Uterus (tissue), 4 donors: ENCODE results near the gene ZNRF2. TPM values are rescaled to one million over a fixed set of nuclear protein-coding genes. Genes with fewer than 3 reads are reported as not detected.
"Not testable (repeated sequence)": the region's sequence is repeated elsewhere in the genome, so short reads cannot be mapped to it uniquely, and the experiment has no call there.

Source experiments
- DNase-seq, 2 donors: peaks; one replicate each; pipeline ENCODE4 v3.0.0-alpha.2; 2019 to 2020
- H3K27ac ChIP-seq, 2 donors: fragments of 200-600 bp; sonication (generic); 1 replicate in 1 of 2; 2 replicates in 1 of 2; pipeline ENCODE4 v1.5.1; 2016 to 2018
- H3K27me3 ChIP-seq, 2 donors: fragments of 200-600 bp; sonication (generic); one replicate each; pipeline ENCODE4 v1.5.1; 2018 to 2019; ENCODE audit warnings: control low read depth in 1 of 2
- H3K36me3 ChIP-seq, 2 donors: fragments of 200-600 bp; sonication (generic); one replicate each; pipeline ENCODE4 v1.5.1; 2019; ENCODE audit warnings: control low read depth in 1 of 2
- H3K4me1 ChIP-seq, 2 donors: fragments of 200-600 bp; sonication (generic); one replicate each; pipeline ENCODE4 v1.5.1; 2018 to 2019; ENCODE audit warnings: control low read depth in 1 of 2
- H3K4me3 ChIP-seq, 2 donors: fragments of 200-600 bp; sonication (generic); 1 replicate in 1 of 2; 2 replicates in 1 of 2; pipeline ENCODE4 v1.5.1; 2018 to 2019; ENCODE audit warnings: mild to moderate bottlenecking in 1 of 2
- H3K9me3 ChIP-seq, 2 donors: fragments of 200-600 bp; sonication (generic); one replicate each; pipeline ENCODE4 v1.5.1; 2019; ENCODE audit warnings: control low read depth in 1 of 2
- POLR2A ChIP-seq, 2 donors: fragments of 450-650 bp; IDR thresholded peaks; one replicate each; pipeline ENCODE4 v1.6.1; 2016; ENCODE audit warnings: antibody characterized with exemption in 2 of 2, mild to moderate bottlenecking in 1 of 2, moderate library complexity in 1 of 2
- intact Hi-C: fragments of 100-400 bp; cut with DNase I; formaldehyde crosslinking; loops from one replicate; pipeline ENCODE4 v1.15.1; 2023; ENCODE audit warnings: low total_unique reads
- total RNA-seq, 4 donors: library from RNA; depleted of rRNA in 3 of 4; stranded (reverse); fragments of >200 nt in 3 of 4; gene quantifications; one replicate each; pipeline versions ENCODE4 v1.1.0 to v1.2.4, GENCODE V29; 2014 to 2023
- TF ChIP-seq, protein P1 (sequence below), 4 experiments: fragments of 200-600 bp in 2 of 4; fragments of 450-650 bp in 2 of 4; sonication (generic) in 2 of 4; IDR thresholded peaks; one replicate each; pipeline ENCODE4 v1.5.1; 2016 to 2019; ENCODE audit warnings: antibody characterized with exemption in 4 of 4, mild to moderate bottlenecking in 2 of 4, moderate library complexity in 1 of 4
- donor health status: DM: yes; HTN: yes; CAD: no.

ZNRF2 gene
- total RNA-seq, 4 donors from 2014 or later, result 22.0 to 40.6 (median 27.3) TPM

DNA sequence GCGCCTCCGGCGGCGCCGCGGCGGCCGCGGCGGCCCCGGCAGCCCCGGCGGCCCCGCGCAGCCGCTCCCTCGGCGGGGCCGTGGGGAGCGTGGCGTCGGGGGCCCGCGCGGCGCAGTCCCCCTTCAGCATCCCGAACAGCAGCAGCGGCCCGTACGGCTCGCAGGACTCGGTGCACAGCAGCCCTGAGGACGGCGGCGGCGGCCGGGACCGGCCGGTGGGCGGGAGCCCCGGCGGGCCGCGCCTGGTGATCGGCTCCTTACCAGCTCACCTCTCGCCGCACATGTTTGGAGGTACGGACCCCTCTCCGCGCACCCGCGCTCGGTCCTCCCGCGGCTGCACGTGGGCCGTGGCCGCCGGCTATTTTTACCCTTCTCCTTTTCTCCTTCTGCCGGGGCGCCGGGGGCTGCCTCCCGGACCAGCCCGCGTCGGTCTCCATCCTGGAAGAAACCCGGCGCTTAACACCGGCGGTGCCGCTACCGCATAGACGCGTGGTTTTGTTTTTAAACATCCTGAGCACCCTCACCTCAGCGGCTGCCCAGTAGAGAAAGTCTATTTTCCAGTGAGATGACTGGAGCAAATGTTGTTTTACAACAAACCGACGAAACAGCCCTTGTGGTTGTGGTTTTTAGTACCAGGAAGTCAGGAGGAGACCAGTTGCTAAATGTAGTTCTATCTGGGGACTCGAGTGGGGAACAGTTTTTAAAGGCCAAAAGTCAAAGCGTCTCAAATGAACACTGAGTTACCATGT lies 1.3 kb downstream of the ZNRF2 start:
- peak overlapping the region; percentile 91 to 97 for H3K4me3 ChIP-seq
- no peaks in the 10 kb centered on the region for H3K27me3 ChIP-seq
- DNase-seq, result peak; percentile 25 to 29
- H3K9me3 ChIP-seq, result no peaks in the 10 kb centered on the region
- peak overlapping the region; percentile 98 to 99 for H3K27ac ChIP-seq
- intact Hi-C loops, result no loop called here
- H3K36me3 ChIP-seq, result no peaks in the 10 kb centered on the region
- peaks cover 0 to 4% of the 10 kb centered on the region in 2 donors for H3K4me1 ChIP-seq
- TF ChIP-seq, protein P1, sequence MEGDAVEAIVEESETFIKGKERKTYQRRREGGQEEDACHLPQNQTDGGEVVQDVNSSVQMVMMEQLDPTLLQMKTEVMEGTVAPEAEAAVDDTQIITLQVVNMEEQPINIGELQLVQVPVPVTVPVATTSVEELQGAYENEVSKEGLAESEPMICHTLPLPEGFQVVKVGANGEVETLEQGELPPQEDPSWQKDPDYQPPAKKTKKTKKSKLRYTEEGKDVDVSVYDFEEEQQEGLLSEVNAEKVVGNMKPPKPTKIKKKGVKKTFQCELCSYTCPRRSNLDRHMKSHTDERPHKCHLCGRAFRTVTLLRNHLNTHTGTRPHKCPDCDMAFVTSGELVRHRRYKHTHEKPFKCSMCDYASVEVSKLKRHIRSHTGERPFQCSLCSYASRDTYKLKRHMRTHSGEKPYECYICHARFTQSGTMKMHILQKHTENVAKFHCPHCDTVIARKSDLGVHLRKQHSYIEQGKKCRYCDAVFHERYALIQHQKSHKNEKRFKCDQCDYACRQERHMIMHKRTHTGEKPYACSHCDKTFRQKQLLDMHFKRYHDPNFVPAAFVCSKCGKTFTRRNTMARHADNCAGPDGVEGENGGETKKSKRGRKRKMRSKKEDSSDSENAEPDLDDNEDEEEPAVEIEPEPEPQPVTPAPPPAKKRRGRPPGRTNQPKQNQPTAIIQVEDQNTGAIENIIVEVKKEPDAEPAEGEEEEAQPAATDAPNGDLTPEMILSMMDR (IDR thresholded peaks at IDR 0.05), result no peak
- TF ChIP-seq POLR2A (IDR thresholded peaks at IDR 0.05), result no peak

DNA sequence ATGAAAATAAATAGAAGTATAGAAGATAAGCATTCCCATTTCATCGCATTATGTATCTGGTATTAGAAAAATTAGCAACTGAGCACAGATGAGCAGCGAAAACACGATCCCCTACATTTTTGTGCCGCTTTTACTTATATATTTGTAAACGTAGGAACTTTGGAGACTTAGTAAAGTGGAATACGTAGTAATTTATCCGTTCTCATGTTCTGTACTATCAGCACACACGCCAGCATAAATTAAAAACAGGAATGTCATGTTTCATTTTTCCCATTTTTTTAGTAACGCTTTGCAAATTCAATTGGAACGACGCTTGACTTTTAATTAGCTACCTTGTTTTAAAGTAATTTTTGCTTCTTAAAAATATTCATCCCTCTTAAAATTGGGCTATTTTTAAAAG lies 2.4 kb downstream of the ZNRF2 start:
- no peaks in the 10 kb centered on the region for H3K9me3 ChIP-seq
- DNase-seq, result no peak
- intact Hi-C loops, result no loop called here
- TF ChIP-seq, protein P1 (IDR thresholded peaks at IDR 0.05), result no peak
- no peak for TF ChIP-seq POLR2A (IDR thresholded peaks at IDR 0.05)
- peaks cover 0 to 4% of the 10 kb centered on the region in 2 donors for H3K4me1 ChIP-seq
- H3K36me3 ChIP-seq, result no peaks in the 10 kb centered on the region
- H3K27me3 ChIP-seq, result no peaks in the 10 kb centered on the region
- peak overlapping the region; percentile 98 to 99 for H3K27ac ChIP-seq
- peak overlapping the region; percentile 91 to 97 for H3K4me3 ChIP-seq

DNA sequence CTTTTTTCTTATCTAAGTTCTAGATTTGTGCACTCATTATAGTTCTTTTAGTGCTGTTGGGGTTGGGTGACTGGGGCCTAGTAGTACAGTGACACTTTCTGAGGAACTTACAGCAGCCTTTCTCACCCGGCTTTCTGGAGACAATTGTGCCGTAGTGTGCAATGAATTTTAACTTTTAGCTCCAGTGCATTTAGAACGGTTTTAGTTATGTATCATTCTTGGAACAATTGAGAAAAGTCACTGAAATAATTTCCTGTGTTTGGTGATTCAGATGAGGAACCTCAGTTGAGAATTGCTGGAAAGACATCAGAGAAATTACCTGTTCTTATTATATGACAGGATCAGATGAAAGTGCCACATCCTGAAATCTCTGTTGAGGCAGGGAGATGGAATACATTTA lies 3.2 kb downstream of the ZNRF2 start:
- DNase-seq, H3K36me3 ChIP-seq, H3K27me3 ChIP-seq, H3K4me3 ChIP-seq, H3K4me1 ChIP-seq, intact Hi-C loops, H3K9me3 ChIP-seq: not testable (repeated sequence)
- H3K27ac ChIP-seq, result peak overlapping the region in 1 of 2 donors; percentile 21

DNA sequence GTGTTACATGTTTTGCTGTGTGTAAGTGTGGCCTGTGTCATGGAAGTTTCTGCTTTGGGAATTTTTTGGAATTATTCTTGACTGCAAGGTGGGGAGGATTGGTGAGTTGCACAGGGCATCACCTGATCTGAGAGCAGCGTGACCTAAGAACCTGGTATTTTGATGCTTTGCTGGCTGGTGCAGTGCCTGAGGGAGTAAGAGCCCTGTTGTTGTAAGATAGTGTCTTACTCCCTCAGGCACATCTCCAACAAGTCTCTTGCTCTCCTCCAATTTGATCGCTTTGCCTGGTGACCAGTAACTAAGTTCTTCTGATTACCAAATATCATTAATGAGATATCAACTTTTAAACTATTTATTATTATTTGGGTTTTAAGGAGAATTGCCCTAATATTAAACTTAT lies 5.2 kb downstream of the ZNRF2 start:
- H3K4me3 ChIP-seq, H3K9me3 ChIP-seq, DNase-seq, H3K27me3 ChIP-seq, H3K4me1 ChIP-seq, intact Hi-C loops, H3K27ac ChIP-seq, H3K36me3 ChIP-seq: not testable (repeated sequence)

DNA sequence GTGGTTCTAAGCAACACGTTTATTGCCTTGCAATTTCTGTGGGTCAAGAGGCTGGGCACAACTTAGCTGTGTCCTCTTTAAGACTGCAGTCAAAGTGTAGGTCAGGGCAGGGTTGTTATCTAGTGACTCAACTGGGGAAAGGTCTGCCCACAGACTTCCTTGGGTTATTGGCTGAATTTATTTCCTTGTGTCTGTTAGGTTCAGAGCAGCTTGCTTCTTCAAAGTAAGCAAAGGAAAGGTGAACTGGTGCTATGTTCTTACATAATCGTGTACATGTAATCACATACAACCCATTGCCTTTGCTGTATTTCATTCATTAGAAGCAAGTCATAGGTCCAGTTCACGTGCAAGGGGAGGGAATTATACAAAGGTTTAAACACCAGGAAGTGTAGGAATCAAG lies 5.9 kb downstream of the ZNRF2 start:
- DNase-seq, H3K4me1 ChIP-seq, H3K27me3 ChIP-seq, H3K4me3 ChIP-seq, H3K36me3 ChIP-seq, H3K9me3 ChIP-seq, H3K27ac ChIP-seq, intact Hi-C loops: not testable (repeated sequence)

DNA sequence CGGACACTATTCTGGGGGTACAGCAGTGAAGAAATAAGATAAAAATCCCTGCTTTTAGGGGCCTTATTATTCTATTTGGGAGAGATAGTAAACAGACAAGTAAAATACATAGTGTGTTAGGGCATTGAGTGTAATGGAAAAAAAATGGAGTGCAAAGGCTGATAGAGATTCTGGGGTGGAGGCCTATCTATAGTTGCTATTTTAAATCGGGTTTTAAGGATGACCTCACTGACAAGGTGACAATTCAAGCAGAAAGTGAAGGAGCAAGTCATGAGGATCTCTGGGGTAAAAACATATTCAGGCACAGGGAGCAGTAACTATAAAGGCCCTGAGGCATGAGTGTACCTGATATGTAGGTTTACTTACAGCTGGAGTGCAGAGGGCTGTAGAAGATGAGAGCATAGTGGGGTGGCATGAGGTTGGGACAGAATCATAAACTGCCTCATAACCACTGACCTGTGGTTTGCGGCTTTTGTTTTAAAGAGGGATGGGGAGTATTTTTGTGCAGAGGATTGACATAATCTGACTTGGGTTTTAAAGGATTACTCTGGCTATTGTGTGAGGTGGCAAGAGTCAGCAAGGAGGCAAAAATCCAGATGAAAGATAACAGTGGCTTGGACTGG lies 8.1 kb downstream of the ZNRF2 start:
- H3K27me3 ChIP-seq, H3K9me3 ChIP-seq, H3K27ac ChIP-seq, intact Hi-C loops, DNase-seq, H3K4me3 ChIP-seq, H3K36me3 ChIP-seq: not testable (repeated sequence)
- peaks cover 0 to 11% of the 10 kb centered on the region in 2 donors for H3K4me1 ChIP-seq

DNA sequence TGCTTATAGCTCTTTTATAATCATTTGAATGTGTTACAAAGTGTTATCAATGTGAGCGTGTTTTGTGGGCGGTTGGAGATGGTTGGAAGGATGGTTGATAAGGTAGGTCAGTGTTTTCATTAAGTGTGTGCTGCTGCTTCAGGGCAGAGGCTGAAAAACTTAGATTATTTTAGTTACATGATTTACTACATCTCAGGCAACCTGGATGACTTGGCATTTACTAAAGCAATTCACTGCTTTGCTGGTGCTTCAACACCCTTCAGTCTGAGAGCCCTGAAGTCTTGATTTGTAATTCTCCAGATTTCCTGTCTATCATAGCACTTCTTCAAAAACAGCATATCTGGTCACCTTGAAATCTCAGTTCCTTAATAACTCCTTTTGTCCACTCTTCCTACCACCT lies 11.9 kb downstream of the ZNRF2 start:
- intact Hi-C loops, H3K4me3 ChIP-seq, H3K36me3 ChIP-seq, H3K4me1 ChIP-seq, DNase-seq, H3K9me3 ChIP-seq, H3K27me3 ChIP-seq: not testable (repeated sequence)
- peak overlapping the region in 1 of 2 donors; percentile 54 for H3K27ac ChIP-seq

DNA sequence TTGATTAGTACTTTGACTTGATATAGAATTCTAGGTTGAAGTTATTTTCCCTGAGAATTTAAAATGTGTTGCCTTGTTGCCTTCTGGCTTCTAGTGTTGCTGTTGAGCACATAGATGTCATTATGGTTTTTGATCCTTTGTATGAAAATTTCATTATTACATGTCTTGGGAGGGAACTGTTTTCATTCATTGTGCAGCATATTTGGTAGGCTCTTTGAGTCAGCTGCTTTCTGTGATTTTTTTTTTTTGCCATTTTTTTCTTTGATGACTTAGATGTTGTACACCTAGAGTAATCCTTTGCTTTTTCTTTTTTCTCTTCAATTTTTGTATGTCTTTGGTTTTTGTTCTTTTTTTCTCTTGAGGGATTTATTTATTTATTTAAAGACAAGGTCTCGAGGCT lies 13.1 kb downstream of the ZNRF2 start:
- H3K4me3 ChIP-seq, H3K36me3 ChIP-seq, H3K4me1 ChIP-seq, H3K9me3 ChIP-seq, DNase-seq, H3K27me3 ChIP-seq, intact Hi-C loops: not testable (repeated sequence)
- peak overlapping the region in 1 of 2 donors; percentile 68 for H3K27ac ChIP-seq

DNA sequence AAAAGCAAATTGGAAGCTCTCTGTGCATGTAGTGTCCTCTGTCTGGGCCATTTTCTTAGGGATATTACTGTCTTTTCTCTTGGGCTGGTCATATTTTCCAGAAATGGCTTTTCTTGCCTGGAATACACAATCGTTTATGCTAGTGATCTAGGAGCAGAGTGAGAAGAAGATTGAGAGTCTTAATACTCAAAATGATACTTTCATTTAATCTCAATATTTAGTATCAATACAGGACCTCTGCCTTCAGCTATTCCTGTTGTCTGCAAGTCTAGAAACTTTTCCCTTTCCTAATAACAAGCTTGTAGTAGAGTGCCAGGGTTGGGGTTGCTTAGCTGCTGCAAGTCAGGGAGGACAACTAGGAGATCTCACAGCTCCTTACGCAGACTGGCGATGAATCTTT lies 14.0 kb downstream of the ZNRF2 start:
- intact Hi-C loops, H3K27me3 ChIP-seq, H3K4me1 ChIP-seq, H3K36me3 ChIP-seq, H3K9me3 ChIP-seq, H3K4me3 ChIP-seq: not testable (repeated sequence)
- peak; percentile 35 to 61 for DNase-seq
- peak overlapping the region; percentile 33 to 68 for H3K27ac ChIP-seq
